H9 (cell line): Measurements from ENCODE around the gene TTC23. TPM values are rescaled to one million over a fixed set of nuclear protein-coding genes. Genes with fewer than 3 reads are reported as not detected.

Experiments used
- DNase-seq: peaks from one replicate; pipeline ENCODE4 v3.0.0-alpha.2; 2017
- H2AFZ ChIP-seq: one replicate; pipeline ENCODE4 v1.6.1; 2013; ENCODE audit warnings: mild to moderate bottlenecking, low read length, control low read depth, moderate library complexity
- H2AK5ac ChIP-seq: 2 replicates; pipeline ENCODE4 v1.6.1; 2013; ENCODE audit warnings: low read length, control low read depth, mixed read lengths; ENCODE audit not compliant: insufficient read length
- H2BK120ac ChIP-seq: one replicate; pipeline ENCODE4 v1.6.1; 2013; ENCODE audit warnings: low read depth, mild to moderate bottlenecking, low read length, control low read depth, inconsistent platforms; ENCODE audit not compliant: poor library complexity, severe bottlenecking
- H2BK12ac ChIP-seq: 2 replicates; pipeline ENCODE4 v1.6.1; 2013; ENCODE audit warnings: low read length, control low read depth, mixed read lengths, low read depth; ENCODE audit not compliant: insufficient read length
- H2BK15ac ChIP-seq: 2 replicates; pipeline ENCODE4 v1.6.1; 2013; ENCODE audit warnings: low read depth, low read length, control low read depth
- H2BK20ac ChIP-seq: one replicate; pipeline ENCODE4 v1.6.1; 2013; ENCODE audit warnings: low read depth, mild to moderate bottlenecking, low read length, control low read depth, inconsistent platforms; ENCODE audit not compliant: poor library complexity, severe bottlenecking
- H2BK5ac ChIP-seq: 2 replicates; pipeline ENCODE4 v1.6.1; 2013; ENCODE audit warnings: low read length, control low read depth, mixed read lengths; ENCODE audit not compliant: insufficient read length
- H3K14ac ChIP-seq: 2 replicates; pipeline ENCODE4 v1.6.1; 2013; ENCODE audit warnings: low read length, control low read depth; ENCODE audit not compliant: insufficient read depth
- H3K18ac ChIP-seq: 2 replicates; pipeline ENCODE4 v1.6.1; 2013; ENCODE audit warnings: low read depth, mild to moderate bottlenecking, mixed read lengths, low read length, control low read depth; ENCODE audit not compliant: insufficient read length
- H3K23ac ChIP-seq: 2 replicates; pipeline ENCODE4 v1.6.1; 2013; ENCODE audit warnings: low read length, control low read depth, mixed read lengths, low read depth; ENCODE audit not compliant: insufficient read length
- H3K23me2 ChIP-seq: 2 replicates; pipeline ENCODE4 v1.6.1; 2013; ENCODE audit warnings: low read depth, mild to moderate bottlenecking, mixed read lengths, low read length, control low read depth; ENCODE audit not compliant: insufficient read length, poor library complexity, severe bottlenecking
- H3K27ac ChIP-seq: 2 replicates; pipeline ENCODE4 v1.5.1; 2013; ENCODE audit warnings: low read length, control low read depth, mixed read lengths, low read depth; ENCODE audit not compliant: insufficient read length
- H3K27me3 ChIP-seq: 2 replicates; pipeline ENCODE4 v1.6.1; 2013; ENCODE audit warnings: low read length, control low read depth, inconsistent platforms; ENCODE audit not compliant: insufficient read depth
- H3K4ac ChIP-seq: 2 replicates; pipeline ENCODE4 v1.6.1; 2013; ENCODE audit warnings: low read depth, mild to moderate bottlenecking, control low read depth, inconsistent platforms, low read length, moderate library complexity
- H3K4me1 ChIP-seq: 2 replicates; pipeline ENCODE4 v1.6.1; 2013; ENCODE audit warnings: low read length, control low read depth, inconsistent platforms; ENCODE audit not compliant: insufficient read depth
- H3K4me2 ChIP-seq: 2 replicates; pipeline ENCODE4 v1.6.1; 2013; ENCODE audit warnings: low read length, control low read depth, mixed read lengths; ENCODE audit not compliant: insufficient read length, insufficient read depth
- H3K56ac ChIP-seq: 2 replicates; pipeline ENCODE4 v1.6.1; 2013; ENCODE audit warnings: low read depth, mild to moderate bottlenecking, mixed read lengths, low read length, control low read depth; ENCODE audit not compliant: insufficient read length
- H3K79me1 ChIP-seq: 2 replicates; pipeline ENCODE4 v1.6.1; 2013; ENCODE audit warnings: low read depth, mild to moderate bottlenecking, moderate library complexity, low read length, control low read depth, inconsistent platforms; ENCODE audit not compliant: insufficient read depth, poor library complexity, severe bottlenecking
- H3K79me2 ChIP-seq: 2 replicates; pipeline ENCODE4 v1.6.1; 2013; ENCODE audit warnings: low read length, control low read depth, inconsistent platforms; ENCODE audit not compliant: insufficient read depth
- H3K9ac ChIP-seq: 2 replicates; pipeline ENCODE4 v1.6.1; 2013; ENCODE audit warnings: low read length, control low read depth, mixed read lengths; ENCODE audit not compliant: insufficient read length; ENCODE audit errors: extremely low read depth
- H3K9me3 ChIP-seq: one replicate; pipeline ENCODE4 v1.6.1; 2013; ENCODE audit warnings: low read depth, low read length, inconsistent platforms; ENCODE audit not compliant: control insufficient read depth
- H3T11ph ChIP-seq: one replicate; pipeline ENCODE4 v1.6.1; 2013; ENCODE audit warnings: mild to moderate bottlenecking, low read length, control low read depth, inconsistent platforms
- H4K20me1 ChIP-seq: one replicate; pipeline ENCODE4 v1.6.1; 2013; ENCODE audit not compliant: control insufficient read depth, insufficient read length, insufficient read depth
- H4K5ac ChIP-seq: 2 replicates; pipeline ENCODE4 v1.6.1; 2013; ENCODE audit warnings: low read depth, mild to moderate bottlenecking, mixed read lengths, low read length, control low read depth; ENCODE audit not compliant: insufficient read length
- H4K8ac ChIP-seq: replicated peaks from 2 replicates; pipeline ENCODE4 v1.6.1; 2013; ENCODE audit warnings: low read length, control low read depth, mixed read lengths, low read depth; ENCODE audit not compliant: insufficient read length
- H4K91ac ChIP-seq: 2 replicates; pipeline ENCODE4 v1.6.1; 2013; ENCODE audit warnings: low read depth, mild to moderate bottlenecking, moderate library complexity, mixed read lengths, low read length, control low read depth; ENCODE audit not compliant: insufficient read length
- H3K27ac Mint-ChIP-seq, 3 experiments: 2 replicates in 2 of 3; 3 replicates in 1 of 3; pipeline ENCODE4 v1.8.0; 2020 to 2021; ENCODE audit warnings: mixed read lengths in 3 of 3, mild to moderate bottlenecking in 1 of 3, moderate library complexity in 1 of 3
- H3K27me3 Mint-ChIP-seq: 2 replicates; pipeline ENCODE4 v1.8.0; 2021; ENCODE audit warnings: low read depth, mild to moderate bottlenecking, moderate library complexity, mixed read lengths
- H3K36me3 Mint-ChIP-seq, 3 experiments: 2 replicates in 2 of 3; 3 replicates in 1 of 3; pipeline ENCODE4 v1.8.0; 2020 to 2021; ENCODE audit warnings: low read depth in 3 of 3, mixed read lengths in 3 of 3; ENCODE audit not compliant: insufficient read depth in 1 of 3
- H3K4me1 Mint-ChIP-seq, 2 experiments: 2 replicates each; pipeline ENCODE4 v1.8.0; 2020; ENCODE audit warnings: mixed read lengths in 2 of 2
- H3K4me3 Mint-ChIP-seq, 2 experiments: 2 replicates in 1 of 2; 3 replicates in 1 of 2; pipeline ENCODE4 v1.8.0; 2020 to 2021; ENCODE audit warnings: mild to moderate bottlenecking in 2 of 2, mixed read lengths in 2 of 2, moderate library complexity in 1 of 2
- H3K9me3 Mint-ChIP-seq, 2 experiments: 2 replicates in 1 of 2; 3 replicates in 1 of 2; pipeline ENCODE4 v1.8.0; 2020; ENCODE audit warnings: mild to moderate bottlenecking in 2 of 2, mixed read lengths in 2 of 2, moderate library complexity in 1 of 2
- CTCF ChIP-seq: fragments of 200-600 bp; sonication (generic); conservative IDR thresholded peaks from 3 replicates; pipeline ENCODE4 v1.8.0; 2021; ENCODE audit warnings: antibody characterized with exemption, mild to moderate bottlenecking
- WGBS: extraction: QIAGEN DNeasy Blood & Tissue Kit; methylation state at CpG from one replicate; pipeline ENCODE4 v1.1.7; 2013; ENCODE audit warnings: missing lambda C conversion rate, low lambda C conversion rate, mixed read lengths; ENCODE audit not compliant: insufficient read length; ENCODE audit errors: extremely low coverage; 5-methylcytosine and 5-hydroxymethylcytosine counted together
- total RNA-seq: library from RNA; stranded (reverse); gene quantifications from 2 replicates; pipeline ENCODE4 v1.2.1, GENCODE V29; 2021

TTC23 gene
- total RNA-seq, 1 experiment from 2014 or later = 14.3 TPM

- Histone ChIP-seq H3K9ac (no peak overlapping the region), H4K91ac (no peak overlapping the region)
- WGBS = no CpG with 5 or more reads among the region's 7 CpGs
Observed at GRCh38 chr15:99170476-99171065, 78.8 kb downstream of the TTC23 start.

More at GRCh38 chr15:99170476-99171065, 78.8 kb downstream of the TTC23 start:
- no peak overlapping the region for H2AK5ac ChIP-seq
- H2BK15ac ChIP-seq = no peak overlapping the region
- no peak overlapping the region for H3K4me2 ChIP-seq
- peaks cover 0 to 24% (median 9%) of the 10 kb centered on the region in 3 experiments; a peak in 6 of 7 replicates for H3K36me3 Mint-ChIP-seq
- DNase-seq = no peak
- no peak overlapping the region for H3K18ac ChIP-seq
- H3K27me3 Mint-ChIP-seq = no peaks in the 10 kb centered on the region
- no peak overlapping the region for H2AFZ ChIP-seq
- no peaks in the 10 kb centered on the region for H3K27me3 ChIP-seq
- no peaks in the 10 kb centered on the region for H3K4me1 ChIP-seq
- H3K27ac Mint-ChIP-seq = no peak overlapping the region
- H3K4me1 Mint-ChIP-seq = no peaks in the 10 kb centered on the region
- no peaks in the 10 kb centered on the region for H3K9me3 Mint-ChIP-seq
- no peak overlapping the region for H3K4ac ChIP-seq
- H3K23ac ChIP-seq = no peak overlapping the region
- H2BK120ac ChIP-seq = no peak overlapping the region
- no peaks in the 10 kb centered on the region for H3K79me2 ChIP-seq
- no peak overlapping the region for H3K14ac ChIP-seq
- H2BK12ac ChIP-seq = no peak overlapping the region
- no peak overlapping the region for H3K4me3 Mint-ChIP-seq
- no peak overlapping the region for H4K8ac ChIP-seq
- H2BK20ac ChIP-seq = no peak overlapping the region
- no peak overlapping the region for H3T11ph ChIP-seq
- H2BK5ac ChIP-seq = no peak overlapping the region
- H3K23me2 ChIP-seq = no peaks in the 10 kb centered on the region
- H4K20me1 ChIP-seq = no peaks in the 10 kb centered on the region
- H3K27ac ChIP-seq = no peak overlapping the region
- no peak overlapping the region for H4K5ac ChIP-seq
- no peaks in the 10 kb centered on the region for H3K9me3 ChIP-seq
- no peaks in the 10 kb centered on the region for H3K79me1 ChIP-seq
- TF ChIP-seq CTCF = no peak; the same call in 2 of the 3 replicates
- no peak overlapping the region for H3K56ac ChIP-seq
